Measurements from ENCODE around the gene KCNQ1.

The KCNQ1 gene

DNA sequence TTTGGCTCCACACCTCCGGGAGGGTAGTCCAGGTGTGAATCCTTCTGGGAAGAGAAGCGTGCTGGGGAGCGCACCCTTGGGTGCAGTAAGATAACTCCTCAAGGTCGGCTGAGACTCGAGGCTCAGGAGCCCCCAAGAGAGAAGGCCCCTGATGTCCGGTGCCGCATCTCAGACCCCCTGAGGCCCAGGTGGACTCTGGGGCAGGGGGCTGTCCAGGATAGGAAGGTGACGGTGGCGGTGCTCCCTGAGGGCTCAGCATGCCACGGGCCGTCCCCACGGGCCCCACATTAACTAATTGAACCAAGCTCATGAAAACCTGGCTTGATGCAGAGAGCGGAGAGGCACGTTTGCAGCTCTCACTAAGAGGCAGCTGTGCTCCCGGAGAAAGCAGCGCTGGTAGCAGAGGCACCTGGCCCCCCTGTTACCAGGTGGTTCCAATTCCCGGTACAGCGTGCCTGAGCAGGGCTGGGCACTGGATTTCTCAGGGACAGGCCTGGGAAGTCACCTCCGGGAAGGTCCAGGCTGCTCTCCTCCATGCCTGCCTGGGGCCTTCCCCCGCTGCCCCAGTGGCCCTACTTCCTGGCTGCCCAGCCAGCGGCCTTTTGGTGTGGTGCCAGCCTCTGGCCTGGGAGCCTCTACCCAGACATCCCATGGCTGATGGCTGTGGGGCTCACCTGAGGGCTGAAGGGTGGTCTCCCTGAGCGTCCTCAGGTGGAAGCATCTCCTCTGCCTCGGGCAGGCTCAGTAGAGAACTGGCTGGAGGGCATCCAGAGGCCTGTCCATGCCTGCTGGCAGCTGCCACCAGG is 1.1 kb downstream of the KCNQ1 start:
- no peak for DNase-seq

DNA sequence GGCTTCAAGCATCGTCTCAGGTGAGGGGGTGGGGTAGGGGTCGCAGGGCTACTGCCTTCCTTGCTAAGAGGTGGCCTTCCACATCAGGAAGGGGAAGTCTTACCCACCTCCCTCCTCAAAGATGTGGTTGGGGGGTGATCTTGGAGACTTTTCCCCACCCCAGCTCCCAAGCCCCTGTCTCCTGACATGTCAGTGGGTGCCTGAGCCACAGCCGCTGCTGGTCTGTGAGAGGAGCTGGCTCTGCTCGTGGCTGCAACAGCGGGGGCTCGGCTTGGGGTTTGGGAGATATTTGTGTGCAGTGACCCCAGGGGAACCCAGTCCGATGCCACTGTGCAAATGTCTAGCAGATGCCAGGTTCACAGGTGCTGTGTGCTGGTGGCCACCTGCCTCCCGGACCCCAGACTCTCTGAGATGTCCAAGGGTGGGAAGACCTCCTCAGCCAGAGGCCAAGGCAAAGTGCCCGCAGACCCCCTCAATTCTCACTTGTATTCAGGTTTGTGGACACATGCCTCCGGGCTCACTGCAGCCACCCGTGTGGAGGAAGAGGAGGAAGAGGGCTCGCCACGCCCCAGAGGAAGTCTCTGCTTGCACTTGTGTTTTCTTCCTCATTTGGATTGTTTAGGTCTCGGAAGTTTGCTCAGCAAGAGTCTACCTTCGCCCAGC is 1.9 kb downstream of the KCNQ1 start:
- DNase-seq, result no peak

DNA sequence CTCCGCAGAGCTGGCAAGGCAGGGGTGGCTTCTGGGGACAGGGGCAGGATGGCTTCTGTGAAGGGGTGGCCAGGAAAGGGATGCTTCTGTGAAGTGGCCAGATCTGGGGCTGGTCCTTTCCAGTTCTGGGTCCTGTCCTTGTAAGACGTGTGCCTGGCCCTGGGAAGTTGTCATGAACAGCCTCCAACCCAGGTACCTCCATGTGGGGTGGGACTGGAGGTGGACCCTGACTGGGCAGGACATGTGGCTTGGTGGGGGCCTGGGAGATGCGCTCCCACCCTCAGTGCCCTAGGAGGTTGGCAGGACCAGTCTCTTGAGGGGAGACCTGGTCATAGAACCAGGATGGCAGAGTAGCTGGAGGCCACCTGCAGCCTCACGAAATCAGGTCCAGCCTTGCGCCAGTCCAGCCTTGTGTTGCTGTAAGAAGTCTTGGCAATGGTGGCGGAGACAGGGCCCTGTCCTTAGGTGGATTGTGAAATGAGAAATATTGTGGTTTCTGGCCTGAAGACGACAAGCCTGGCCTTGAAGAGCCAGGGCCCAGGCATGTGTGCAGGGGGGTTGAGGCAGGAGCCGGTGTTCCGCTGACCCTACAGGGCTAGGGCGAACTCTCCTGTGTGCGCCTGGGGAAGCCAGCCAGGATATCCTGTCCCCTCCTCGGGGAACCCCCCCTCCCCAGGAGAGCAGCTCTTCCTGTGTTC is 2.6 kb downstream of the KCNQ1 start:
- no peak for DNase-seq

DNA sequence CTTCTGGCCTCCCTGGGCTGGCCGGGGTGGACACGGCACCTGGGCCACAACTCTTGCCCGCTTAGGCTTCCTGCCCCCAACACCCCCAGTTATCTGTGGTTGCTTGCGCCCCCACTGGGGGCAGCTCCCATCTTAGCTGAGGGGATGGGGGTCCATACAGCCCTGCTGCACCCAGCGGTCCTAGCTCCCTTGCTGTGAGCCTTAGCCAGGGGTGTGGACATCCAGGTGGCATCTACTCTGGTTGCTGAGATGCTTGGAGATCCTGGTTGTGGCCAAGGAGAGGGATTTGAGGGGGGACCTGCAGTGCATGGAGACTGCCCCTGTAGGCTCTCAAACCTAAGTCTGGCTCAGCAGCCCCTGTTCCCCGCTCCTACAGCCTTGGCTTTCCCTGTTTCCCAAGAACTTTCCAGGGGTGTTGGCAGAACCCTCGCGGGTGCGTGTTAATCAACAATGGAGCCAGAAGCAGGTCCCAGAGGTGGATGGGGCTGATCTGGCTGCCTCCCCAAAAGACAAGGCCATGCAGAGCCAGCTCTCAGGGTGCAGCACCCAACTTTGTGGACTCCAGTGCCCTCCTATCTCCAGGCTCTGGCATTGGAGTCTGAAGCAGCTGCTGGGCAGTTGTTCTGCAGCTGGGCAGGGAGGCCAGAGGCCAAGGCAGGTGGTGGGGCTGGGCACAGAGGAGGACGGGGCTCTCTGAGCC is 3.3 kb downstream of the KCNQ1 start:
- DNase-seq, result no peak

DNA sequence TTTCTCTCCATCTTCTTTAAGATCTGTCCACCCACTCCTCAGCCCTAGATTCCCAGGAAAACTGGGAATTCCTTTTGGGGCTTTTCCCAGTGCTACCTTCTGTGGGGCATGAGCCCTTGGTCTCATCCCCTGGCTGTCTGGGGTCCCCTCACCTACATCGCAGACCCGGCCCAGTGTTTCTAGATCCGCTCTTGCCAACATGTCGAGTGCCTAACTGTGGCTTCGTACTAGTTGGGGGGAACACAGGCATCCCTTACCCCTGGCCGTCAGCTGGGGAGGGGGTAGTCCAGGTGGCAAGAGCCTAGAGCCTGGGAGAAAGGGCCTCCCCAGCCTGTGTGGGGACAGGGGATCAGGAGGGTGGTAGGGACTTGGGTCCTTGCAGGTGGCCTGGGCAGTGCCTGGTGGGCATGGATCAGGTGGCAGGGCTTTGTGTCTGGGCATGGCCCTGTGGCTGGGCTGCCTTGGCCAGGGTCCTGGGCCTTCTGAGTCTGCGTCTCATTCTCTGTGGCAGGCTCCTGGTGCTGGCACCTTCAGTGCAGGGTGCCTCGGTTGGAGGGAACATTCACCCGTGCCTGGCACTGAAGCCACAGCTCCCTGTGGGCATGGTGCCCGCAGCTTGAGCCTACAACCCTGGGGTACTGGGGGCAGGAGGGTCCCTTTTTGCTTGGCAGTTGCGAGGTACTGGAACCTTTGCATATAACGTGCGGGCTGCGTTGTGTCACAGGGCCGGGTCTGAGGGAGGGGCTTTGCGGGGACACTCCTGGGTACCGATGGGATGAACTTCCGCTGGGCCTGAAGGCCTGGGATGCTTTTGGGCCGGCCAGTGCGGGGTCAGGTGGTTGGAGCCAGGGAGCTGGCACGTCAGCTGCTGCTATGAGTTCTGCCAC is 4.1 kb downstream of the KCNQ1 start:
- DNase-seq, result no peak

DNA sequence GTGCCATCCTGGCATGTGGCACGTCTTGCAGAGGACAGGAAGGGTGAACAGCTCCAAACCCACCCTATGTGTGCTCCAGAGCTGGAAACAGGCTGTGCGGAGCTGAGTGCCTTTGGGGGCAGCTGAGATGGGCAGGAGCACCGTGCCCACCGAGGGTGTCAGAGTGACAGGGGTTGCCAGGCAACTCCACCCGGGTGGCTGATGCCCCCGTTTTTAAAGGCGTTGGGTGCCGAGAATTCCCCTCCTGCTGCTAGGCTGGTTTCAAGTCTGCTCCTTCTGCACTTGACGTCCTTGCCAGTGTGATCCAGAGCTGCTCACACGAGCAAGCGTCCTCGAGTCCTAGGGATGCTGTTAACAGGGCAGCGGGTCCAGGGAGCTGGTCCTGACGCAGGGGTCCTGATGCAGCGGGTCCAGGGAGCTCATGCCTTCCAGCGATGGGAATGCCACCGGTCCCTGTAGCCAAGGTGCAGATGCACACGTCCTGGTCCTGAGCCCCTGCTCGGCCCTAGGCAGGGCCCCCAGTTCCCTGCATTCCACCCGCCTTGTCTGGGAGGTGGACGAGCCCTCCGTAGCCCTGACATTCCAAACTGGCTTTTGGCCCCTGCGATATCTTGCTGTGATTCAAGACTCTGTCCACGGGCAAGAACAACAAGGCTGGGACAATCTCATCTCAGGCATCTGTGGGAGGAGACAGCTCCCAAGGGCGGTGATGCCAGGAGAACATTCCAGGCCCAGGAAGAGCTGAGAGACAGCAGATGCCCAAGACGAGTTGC is 4.9 kb downstream of the KCNQ1 start:
- DNase-seq, result no peak

DNA sequence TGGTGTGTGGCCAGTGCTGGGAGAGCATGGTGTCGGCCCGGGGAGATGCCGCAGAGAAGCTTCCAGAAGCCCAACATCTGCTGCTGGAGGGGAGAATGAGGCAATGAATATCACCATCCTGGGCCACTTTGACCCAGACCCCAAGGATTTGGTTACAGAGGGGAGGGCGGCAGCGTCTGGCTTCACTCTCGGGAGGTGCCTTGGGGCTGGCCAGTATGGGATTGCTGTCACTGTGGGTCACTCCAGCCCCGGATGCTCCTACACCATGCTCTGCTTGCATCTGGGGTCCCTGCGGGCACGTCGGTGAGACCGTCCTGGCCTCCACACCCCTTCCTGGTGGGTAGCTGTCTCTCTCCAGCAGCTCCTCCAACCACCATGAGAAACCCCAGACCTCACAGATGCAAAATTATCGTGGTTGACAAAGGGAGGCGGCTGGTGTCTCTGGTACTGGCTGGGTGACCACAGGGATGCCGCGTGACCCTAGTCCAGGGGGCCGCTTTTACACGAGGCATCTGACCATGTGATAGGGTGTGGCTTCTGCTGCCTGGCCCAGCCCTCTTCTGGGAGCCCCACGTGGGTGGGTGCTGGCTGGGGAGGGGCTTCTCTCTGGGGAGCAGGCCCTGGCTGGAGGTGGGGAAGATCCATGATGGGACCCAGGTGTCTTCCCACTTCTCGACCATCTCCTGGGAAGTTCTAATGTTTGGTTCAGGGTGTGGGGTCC is 5.7 kb downstream of the KCNQ1 start:
- no peak for DNase-seq

DNA sequence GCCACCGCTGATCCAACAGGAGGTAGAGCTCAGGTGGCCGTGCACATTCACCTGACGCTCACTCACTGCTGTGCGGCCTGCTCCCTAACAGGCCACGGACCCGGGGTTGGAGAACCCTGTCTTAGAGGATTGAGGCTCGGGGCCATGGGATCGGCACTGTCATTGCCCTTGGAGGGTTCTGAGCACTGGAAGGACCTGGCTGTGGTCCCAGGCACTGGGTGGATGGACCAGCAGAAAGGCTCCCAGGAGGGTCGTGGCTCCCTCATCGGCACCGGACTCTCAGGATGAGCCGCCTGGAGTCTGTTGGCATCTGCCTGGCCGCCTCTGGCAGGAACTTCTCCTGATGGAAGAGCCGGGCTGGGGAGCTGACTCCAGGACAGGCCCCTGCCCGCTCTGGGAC is 6.5 kb downstream of the KCNQ1 start:
- no peak for DNase-seq

DNA sequence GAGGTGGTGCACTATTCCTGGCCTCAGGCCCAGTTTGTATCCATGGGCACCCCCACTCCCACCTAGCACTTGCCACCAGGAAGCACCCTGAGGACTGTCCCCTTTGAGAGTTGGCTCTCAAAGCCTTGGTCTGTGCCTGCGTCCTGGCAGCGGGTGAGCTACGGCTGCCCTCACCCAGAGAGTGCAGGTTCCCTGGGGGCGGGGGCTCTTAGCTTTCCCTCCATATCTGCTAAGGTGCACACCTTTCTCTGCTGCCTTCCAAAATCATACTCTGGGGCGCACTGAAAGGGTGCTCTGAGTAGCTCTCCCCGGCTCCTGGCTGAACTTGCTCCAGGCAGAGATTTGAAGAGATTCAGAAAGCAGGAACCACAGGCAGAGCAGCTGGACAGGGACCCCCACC is 7.1 kb downstream of the KCNQ1 start:
- no peak for DNase-seq

DNA sequence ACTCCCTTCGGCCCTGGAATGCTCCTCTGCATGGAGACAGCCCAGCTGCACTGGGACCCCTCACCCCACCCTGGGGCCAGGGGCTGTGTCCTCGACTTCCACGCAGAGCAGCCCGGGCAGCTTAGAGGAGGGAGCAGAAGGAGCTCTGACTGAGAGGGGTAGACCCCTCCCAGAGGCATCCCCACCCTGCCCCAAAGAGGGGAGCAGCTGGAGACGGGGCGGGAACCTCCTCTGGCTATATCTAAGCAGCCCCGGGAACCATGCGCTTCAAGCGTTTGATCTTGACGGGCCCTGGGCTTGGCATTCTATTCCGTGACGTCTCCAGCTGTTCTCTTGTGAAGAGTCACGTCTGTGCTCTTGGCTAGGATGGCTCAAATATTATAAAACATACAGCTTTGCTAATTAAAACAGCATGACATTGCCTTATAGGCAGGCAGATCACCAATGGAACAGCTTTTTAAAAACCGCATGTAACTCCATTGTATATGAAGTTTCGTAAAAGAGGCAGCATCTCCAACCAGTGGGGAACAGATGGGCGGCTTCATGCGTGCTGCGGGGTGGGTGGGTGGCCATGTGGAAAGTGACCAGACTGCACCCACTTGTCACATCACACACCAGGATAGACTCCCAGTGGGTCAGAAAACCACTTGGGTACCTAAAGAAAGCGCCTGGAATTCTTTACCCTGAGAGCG is 7.7 kb downstream of the KCNQ1 start:
- no peak for DNase-seq

DNA sequence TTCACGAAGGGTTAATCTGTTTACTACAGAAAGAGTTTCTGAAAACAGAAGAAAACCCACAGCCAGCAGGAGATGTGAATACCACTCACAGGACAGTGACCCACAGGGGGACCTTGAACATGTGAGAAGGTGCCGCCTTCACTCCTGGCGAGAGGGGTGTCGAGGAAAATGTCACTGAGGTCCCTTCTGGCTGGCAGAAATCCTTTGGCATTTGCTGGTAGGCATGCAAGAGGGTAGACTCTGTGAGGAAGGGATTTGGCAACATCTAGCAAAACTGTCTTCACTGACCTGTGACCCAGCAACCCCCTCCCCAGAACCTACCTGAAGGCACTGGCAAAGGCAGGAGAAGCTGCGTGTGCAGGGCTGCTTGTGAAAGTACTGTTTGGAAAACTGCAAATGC is 8.6 kb downstream of the KCNQ1 start:
- no peak for DNase-seq

DNA sequence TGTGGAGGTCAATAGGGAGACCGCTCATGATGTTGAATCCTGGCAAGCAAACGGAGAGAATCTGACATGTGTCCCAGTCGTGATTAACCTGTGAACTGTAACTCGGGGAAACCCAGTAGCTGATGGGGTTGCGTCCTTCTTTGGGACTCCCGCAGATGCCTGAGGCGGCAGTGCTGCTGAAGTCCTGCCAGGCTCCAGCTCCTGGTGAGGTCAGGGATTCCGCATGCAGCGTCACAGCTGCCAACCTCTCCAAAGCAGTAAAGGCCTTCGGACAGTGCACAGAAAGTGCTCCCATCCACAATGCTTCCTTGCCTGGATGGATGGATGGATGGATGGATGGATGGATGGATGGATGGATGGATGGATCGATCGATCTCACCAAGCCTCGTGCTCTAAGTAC is 13.5 kb downstream of the KCNQ1 start:
- DNase-seq, result no peak

DNA sequence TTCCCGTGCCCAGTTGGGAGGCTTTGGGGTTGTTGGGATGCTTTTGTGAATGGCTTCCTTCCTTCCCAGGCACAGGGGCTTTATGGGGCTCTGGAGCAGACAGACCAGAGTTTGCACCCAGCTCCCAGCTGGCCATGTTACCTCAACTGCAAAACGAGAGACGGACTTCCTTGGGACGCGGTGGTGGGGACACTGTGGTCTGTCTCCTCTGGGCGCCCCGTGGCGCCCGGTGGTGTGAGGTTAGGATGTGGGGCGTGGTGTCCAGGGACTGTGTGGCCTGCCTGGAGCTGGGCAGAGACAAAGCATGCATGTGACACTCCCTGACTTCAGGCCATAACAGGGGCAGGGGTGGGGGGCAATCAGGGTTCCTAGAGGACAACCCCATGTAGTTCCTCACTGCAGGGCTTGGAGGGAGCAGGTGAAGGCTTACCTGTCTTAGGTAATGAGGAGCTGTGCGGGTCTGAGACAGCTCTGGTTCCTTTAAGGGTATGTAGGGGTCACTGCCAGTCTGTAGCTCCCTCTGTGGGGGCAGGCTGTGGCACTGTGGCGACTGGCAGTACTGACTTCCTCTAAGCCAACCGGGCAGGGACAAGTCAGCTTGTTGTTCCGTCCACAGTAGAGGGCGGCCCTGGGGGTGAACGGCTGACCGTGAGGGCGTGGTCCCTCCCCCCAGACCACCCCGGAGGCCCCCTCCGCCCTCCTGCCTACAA is 14.4 kb downstream of the KCNQ1 start:
- no peak for DNase-seq

DNA sequence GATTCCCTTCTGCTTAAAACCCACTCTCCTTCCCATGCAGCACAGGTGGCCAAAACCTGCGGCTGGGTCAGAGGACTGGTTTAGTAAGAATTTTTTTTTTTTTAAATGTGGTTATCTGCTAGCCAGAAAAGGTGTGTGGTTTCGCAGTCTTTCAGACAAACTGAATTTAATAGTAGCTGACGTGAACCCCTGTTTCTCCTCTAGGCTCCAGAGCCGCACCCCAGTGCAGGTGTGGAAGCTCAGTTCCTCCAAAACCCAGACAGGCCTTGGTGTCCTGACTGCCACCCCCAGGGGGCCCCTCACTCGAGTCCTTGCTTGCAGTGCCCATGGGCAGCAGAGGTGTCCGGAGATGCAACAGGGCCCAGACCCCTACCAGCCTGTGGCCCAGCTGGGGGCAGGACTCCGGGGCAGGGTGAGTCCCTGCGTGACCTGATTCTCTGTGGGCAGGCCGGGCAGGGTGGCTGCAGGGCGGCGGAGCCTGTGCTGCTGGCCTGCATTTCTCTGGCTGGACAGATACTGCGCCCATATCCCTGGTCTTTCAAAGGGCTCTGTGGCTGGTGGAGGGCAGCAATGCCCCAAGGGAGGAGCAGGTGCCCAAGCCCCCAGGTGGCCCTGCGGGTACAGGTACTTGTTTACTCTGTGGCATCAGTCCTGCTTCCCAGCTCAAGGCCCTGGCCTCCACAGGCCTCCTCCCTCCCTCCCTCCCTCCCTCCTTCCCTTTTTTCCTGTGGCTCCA is 15.2 kb downstream of the KCNQ1 start:
- no peak for DNase-seq

DNA sequence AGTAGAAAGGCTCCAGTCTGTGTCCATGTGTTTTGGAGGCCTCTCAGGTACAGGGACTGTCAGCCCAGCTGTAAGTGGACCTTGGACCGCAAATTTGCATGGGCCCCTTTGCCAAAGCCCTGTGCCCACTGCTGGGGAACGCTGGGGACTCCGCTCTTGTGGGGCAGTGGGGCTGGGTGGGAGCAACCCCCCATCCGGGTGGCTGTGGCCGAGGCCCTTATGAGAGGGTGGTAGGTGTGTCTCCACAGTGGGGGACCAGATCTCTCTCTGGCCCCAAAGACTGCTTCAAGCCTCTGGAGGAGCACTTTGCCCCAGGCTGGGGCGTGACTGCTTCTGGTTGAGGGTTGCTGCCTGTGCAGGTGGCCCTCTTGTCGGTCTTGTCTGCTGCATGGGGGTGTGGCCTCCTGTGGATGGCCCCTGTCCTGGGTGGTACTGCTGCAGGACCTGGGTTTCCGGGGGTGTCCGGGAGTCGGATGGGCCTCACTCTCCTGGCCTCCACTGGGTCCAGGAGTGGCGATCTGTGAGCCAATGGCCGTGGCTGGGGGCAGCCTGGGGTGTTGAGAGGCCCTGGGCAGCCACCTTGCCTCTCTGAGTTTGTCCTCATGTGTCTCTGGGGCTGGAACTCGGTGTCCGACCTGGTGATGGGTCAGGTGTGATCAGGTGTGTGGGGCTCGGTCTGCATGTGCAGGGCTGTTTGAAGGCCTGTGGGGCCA is 15.9 kb downstream of the KCNQ1 start:
- DNase-seq, result no peak

DNA sequence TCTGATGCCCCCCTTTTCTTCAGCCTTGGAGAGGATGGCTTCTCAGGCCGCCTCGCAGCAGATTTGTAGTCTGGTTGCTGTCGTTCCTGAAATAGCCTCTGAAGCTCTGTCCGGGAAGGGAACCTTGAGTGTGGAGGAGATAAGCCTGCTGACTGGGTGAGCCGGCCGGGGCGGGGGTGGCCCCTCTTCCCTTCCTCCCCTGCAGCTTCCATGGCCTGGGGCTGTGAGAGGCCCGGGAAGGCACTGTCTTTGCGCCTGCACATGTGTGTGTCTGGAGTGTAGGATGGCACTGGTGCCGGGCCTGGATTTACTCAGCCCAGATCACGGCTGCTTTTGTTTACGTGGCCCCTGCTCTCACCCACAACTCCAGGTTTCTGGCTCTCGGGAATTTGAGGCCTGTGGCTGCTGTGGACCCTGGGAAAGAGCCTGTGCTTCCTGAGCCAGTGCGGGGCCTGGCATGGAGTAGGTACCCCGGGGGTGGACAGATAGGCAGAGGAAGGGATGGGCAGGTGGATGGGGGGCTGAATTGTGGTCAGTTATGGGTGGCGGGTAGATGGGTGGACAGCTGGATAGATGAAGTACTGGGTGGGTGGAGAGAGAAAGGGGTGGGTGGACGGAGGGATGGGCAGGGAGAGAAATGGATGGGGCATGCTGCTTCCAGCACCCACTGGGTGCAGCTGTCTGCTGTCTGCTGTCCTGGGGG is 16.6 kb downstream of the KCNQ1 start:
- no peak for DNase-seq

DNA sequence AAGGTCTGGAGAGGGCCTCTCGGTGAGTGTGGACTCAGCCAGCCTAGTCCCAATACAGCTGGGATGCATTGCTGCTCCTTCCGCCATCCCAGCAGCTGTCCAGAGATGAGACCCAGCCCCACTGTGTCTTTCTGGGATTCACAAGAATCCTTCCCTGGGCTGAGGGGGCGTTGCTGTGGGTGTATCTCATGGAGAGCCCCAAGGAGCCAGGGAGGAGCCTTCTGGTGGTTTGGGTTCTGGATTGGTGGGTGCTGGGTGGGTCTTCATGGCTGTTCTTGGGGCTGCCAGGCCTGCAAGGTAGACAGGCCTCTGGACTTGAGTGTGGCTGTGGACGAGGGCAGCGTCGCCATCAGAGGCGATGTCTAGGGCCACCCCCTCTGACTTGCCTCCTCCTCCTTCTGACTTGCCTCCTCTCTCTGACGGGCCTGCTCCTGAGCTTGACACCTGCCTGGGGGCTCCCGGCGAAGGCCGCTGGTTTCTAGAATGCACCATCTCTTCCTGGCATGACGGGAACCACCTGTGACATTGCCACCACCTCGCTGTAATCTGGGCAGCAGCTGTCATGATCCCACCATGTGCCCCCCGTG is 17.2 kb downstream of the KCNQ1 start:
- no peak for DNase-seq

Data from stimulated activated CD4-positive, alpha-beta T cell treated with anti-CD3 and anti-CD28 coated beads, Interleukin-4, amount 100 ng/mL, for 24 hours (primary cell).